Cardiac fibroblast (primary cell): ENCODE measurements around the gene TSN.
"Not testable (repeated sequence)": the region's sequence is repeated elsewhere in the genome, so short reads cannot be mapped to it uniquely, and the experiment has no call there.

Experiments used
- DNase-seq, 2 donors: peaks; one replicate each; pipeline versions ENCODE4 v3.0.0 to v3.0.0-alpha.2; 2010; ENCODE audit warnings: low read depth in 2 of 2
- H3K4me3 ChIP-seq, 2 donors: replicated peaks in 1 of 2; 1 replicate in 1 of 2; 2 replicates in 1 of 2; pipeline ENCODE4 v1.5.1; 2011; ENCODE audit warnings: low read depth in 2 of 2, low read length in 2 of 2, mild to moderate bottlenecking in 2 of 2, moderate library complexity in 1 of 2
- TF ChIP-seq, protein P1 (sequence below): IDR thresholded peaks from one replicate; pipeline ENCODE4 v1.5.1; 2011; ENCODE audit warnings: low read depth, mild to moderate bottlenecking, low read length, inconsistent platforms

The TSN gene

DNA sequence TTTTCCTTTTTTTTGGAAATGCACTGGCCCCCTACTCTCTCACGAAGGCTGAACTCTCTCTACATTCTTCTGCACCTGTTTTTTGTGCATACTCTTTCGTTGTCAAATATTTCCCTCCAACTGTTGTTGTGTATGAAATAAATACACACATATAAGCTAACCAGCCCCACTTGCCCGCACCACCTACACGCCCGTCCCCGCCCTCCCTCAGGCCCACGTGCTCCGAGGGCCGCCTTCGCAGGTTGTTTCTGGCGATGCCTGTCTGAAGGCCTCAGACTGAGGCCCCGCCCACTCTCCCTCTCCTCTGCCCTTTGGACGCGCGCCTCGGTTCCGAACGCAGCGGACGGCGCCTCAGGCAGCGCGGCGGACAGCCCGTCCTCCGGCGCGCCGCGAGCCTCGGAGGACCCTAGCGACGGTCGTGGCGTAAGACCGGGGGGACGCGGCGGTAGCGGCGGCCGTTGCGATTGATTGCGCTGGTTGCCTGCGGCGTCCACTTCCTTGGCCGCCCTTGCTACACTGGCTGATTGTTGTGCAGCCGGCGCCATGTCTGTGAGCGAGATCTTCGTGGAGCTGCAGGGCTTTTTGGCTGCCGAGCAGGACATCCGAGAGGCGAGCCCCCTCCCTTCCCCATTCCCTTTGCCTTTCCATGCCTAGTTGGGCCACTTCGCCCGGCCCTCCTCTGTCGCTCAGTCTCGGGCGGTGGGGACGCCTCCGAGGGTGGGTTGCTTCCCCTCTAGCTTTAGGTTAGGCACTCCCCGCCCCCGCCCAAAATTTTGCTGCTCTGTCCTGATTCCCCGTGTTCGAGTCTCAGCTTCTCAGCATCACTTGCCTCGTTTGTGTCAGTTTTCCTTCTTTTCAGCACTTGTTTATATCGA is at the start of gene TSN:
TSS of gene TSN (plus strand) at position 415 of the 875 bp plus-strand sequence. CDS start at position 544, 129 bp downstream.
- TF ChIP-seq, protein P1, sequence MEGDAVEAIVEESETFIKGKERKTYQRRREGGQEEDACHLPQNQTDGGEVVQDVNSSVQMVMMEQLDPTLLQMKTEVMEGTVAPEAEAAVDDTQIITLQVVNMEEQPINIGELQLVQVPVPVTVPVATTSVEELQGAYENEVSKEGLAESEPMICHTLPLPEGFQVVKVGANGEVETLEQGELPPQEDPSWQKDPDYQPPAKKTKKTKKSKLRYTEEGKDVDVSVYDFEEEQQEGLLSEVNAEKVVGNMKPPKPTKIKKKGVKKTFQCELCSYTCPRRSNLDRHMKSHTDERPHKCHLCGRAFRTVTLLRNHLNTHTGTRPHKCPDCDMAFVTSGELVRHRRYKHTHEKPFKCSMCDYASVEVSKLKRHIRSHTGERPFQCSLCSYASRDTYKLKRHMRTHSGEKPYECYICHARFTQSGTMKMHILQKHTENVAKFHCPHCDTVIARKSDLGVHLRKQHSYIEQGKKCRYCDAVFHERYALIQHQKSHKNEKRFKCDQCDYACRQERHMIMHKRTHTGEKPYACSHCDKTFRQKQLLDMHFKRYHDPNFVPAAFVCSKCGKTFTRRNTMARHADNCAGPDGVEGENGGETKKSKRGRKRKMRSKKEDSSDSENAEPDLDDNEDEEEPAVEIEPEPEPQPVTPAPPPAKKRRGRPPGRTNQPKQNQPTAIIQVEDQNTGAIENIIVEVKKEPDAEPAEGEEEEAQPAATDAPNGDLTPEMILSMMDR = no peak
- peak within 1 kb of the TSS; percentile 99 to 100 for H3K4me3 ChIP-seq
- peak; percentile 97 to 98 for DNase-seq

- TF ChIP-seq, protein P1 = no peak
- no peak overlapping the region for H3K4me3 ChIP-seq
- no peak for DNase-seq
Observed at GRCh38 chr2:121705958-121706357, 49.5 kb upstream of the TSN start.

DNA sequence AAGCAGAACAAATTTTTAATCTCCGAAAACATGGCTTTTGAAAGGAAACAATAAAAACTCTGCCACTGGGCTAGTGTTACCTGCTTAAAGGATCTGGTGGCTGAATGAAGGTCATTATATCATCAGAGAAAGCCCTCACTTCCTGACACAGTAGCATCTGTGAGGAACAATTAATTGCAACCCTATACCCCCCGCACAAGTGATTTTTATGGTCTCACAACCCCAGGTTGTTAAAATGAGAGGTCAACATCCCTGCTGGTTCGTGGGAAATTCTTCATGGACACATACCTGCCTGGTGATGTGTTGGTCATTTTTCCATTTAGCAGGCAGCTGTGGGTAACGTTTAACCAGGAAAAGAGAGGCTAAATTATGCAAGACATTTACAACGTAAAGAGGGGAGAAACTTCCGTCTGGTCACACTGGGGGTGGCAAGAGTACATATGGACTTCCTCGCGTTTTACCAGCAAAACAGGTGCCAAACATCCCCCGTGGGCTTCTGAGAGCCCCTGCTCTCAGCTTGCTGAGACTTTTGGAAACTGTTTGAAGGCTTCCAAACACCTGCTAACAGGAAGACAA is 48.0 kb upstream of the TSN start:
- H3K4me3 ChIP-seq = no peak overlapping the region
- TF ChIP-seq, protein P1 = no peak
- no peak for DNase-seq

- no peak overlapping the region for H3K4me3 ChIP-seq
- DNase-seq = no peak
Observed at GRCh38 chr2:121707920-121708361, 47.5 kb upstream of the TSN start.

GRCh38 chr2:121709776-121710469 is 45.5 kb upstream of the TSN start:
- no peak overlapping the region for H3K4me3 ChIP-seq
- TF ChIP-seq, protein P1 = no peak
- no peak for DNase-seq

More at GRCh38 chr2:121707920-121708361, 47.5 kb upstream of the TSN start:
- TF ChIP-seq, protein P1 = no peak

- H3K4me3 ChIP-seq = no peak overlapping the region
- no peak for DNase-seq
- TF ChIP-seq, protein P1 = no peak
Observed at GRCh38 chr2:121710470-121711170, 44.8 kb upstream of the TSN start.

DNA sequence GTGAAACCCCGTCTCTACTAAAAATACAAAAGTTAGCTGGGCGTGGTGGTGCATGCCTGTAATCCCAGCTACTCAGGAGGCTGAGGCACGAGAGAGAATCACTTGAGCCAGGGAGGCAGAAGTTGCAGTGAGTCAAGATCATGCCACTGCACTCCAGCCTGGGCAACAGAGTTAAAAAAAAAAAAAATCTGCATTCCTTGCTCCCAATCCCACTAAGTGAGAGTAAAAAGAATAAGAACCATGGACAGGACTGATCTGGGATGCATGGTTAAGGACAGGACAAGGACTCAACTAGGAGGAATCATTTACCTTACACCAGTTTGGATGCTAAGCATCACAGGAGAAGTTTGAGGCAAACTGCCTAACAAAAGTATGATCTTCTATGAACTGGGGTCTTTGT is 44.0 kb upstream of the TSN start:
- not testable (repeated sequence) for DNase-seq, H3K4me3 ChIP-seq
